Caco-2 (cell line): ENCODE measurements around the gene PLEKHA8. TPM values are rescaled to one million over a fixed set of nuclear protein-coding genes. Genes with fewer than 3 reads are reported as not detected.

Source experiments
- BruUV-seq: library from RNA; stranded (reverse); fragments of 400-500 nt; replicated peaks from 2 replicates; lab custom pipeline; 2021; lab: Mats Ljungman, UMichigan
- CTCF ChIA-PET: fragments of 300-600 bp; sonication (Branson Sonifier 250); formaldehyde crosslinking; loops from one replicate; lab custom pipeline; 2022; ENCODE audit warnings: antibody characterized with exemption; lab: Charles Lee
- POLR2A ChIA-PET: fragments of 300-600 bp; sonication (Branson Sonifier 250); formaldehyde crosslinking; loops from one replicate; lab custom pipeline; 2022; ENCODE audit warnings: antibody characterized with exemption; lab: Charles Lee
- DNase-seq, 2 experiments: peaks; one replicate each; pipeline versions ENCODE4 v3.0.0 to v3.0.0-alpha.2; 2020 to 2022
- H3K27me3 ChIP-seq: replicated peaks from 2 replicates; pipeline ENCODE4 v1.6.0; 2011; ENCODE audit warnings: low read length; ENCODE audit not compliant: control insufficient read depth, insufficient read depth
- H3K36me3 ChIP-seq: 2 replicates; pipeline ENCODE4 v1.5.1; 2011; ENCODE audit warnings: low read length; ENCODE audit not compliant: control insufficient read depth, insufficient read depth
- H3K4me1 ChIP-seq: fragments of 250-450 bp; sonication (Bioruptor Pico); 2 replicates; pipeline ENCODE4 v1.5.1; 2020; ENCODE audit warnings: mild to moderate bottlenecking
- H3K4me3 ChIP-seq: 2 replicates; pipeline ENCODE4 v1.5.1; 2011; ENCODE audit warnings: low read depth, mild to moderate bottlenecking, control low read depth, low read length
- H3K9me3 ChIP-seq: fragments of 250-450 bp; sonication (Bioruptor Pico); 2 replicates; pipeline ENCODE4 v1.5.1; 2020; ENCODE audit warnings: mild to moderate bottlenecking, moderate library complexity
- H3K27ac Mint-ChIP-seq: one replicate; pipeline ENCODE4 v1.8.0; 2022; ENCODE audit warnings: mixed read lengths; ENCODE audit not compliant: unreplicated experiment
- H3K27me3 Mint-ChIP-seq: one replicate; pipeline ENCODE4 v1.8.0; 2022; ENCODE audit warnings: mixed read lengths; ENCODE audit not compliant: insufficient read depth, unreplicated experiment
- H3K36me3 Mint-ChIP-seq: one replicate; pipeline ENCODE4 v1.8.0; 2022; ENCODE audit warnings: mild to moderate bottlenecking, mixed read lengths; ENCODE audit not compliant: insufficient read depth, unreplicated experiment
- H3K4me1 Mint-ChIP-seq: one replicate; pipeline ENCODE4 v1.8.0; 2022; ENCODE audit warnings: low read depth, mixed read lengths; ENCODE audit not compliant: unreplicated experiment
- H3K4me3 Mint-ChIP-seq: one replicate; pipeline ENCODE4 v1.8.0; 2022; ENCODE audit warnings: mild to moderate bottlenecking, moderate library complexity, mixed read lengths; ENCODE audit not compliant: unreplicated experiment
- H3K9me3 Mint-ChIP-seq: one replicate; pipeline ENCODE4 v1.8.0; 2022; ENCODE audit warnings: mixed read lengths; ENCODE audit not compliant: unreplicated experiment
- intact Hi-C: fragments of 100-400 bp; cut with micrococcal nuclease; formaldehyde crosslinking; loops from one replicate; pipeline ENCODE4 v1.10.0; 2022; ENCODE audit not compliant: unreplicated experiment
- total RNA-seq: library from RNA; stranded (reverse); gene quantifications from 2 replicates; pipeline ENCODE4 v1.2.3, GENCODE V29; 2022
- TF ChIP-seq, protein P1 (sequence below), 2 experiments: fragments of 200-600 bp in 1 of 2; IDR thresholded peaks; 1 replicate in 1 of 2; 2 replicates in 1 of 2; pipeline versions ENCODE4 v1.5.1 to v1.8.0; 2011 to 2022; ENCODE audit warnings: antibody characterized with exemption in 1 of 2, control low read depth in 1 of 2, inconsistent platforms in 1 of 2, low read depth in 1 of 2, low read length in 1 of 2, mild to moderate bottlenecking in 1 of 2, moderate library complexity in 1 of 2; ENCODE audit not compliant: insufficient read depth in 1 of 2, severe bottlenecking in 1 of 2, unreplicated experiment in 1 of 2

The PLEKHA8 gene
- total RNA-seq, 1 experiment from 2014 or later: 32.5 TPM

GRCh38 chr7:30005464-30005863 is 22.7 kb upstream of the PLEKHA8 start:
- BruUV-seq: no TSS peak
- no peaks in the 10 kb centered on the region for H3K36me3 Mint-ChIP-seq
- H3K36me3 ChIP-seq: no peaks in the 10 kb centered on the region
- POLR2A ChIA-PET: no interaction called here
- H3K9me3 ChIP-seq: no peaks in the 10 kb centered on the region
- no peak overlapping the region for H3K4me3 ChIP-seq
- no peak overlapping the region for H3K4me3 Mint-ChIP-seq
- H3K4me1 ChIP-seq: no peaks in the 10 kb centered on the region
- H3K9me3 Mint-ChIP-seq: no peaks in the 10 kb centered on the region
- no peaks in the 10 kb centered on the region for H3K27me3 Mint-ChIP-seq
- CTCF ChIA-PET: no interaction called here
- no peak overlapping the region for H3K27ac Mint-ChIP-seq
- no peaks in the 10 kb centered on the region for H3K4me1 Mint-ChIP-seq
- no peak for DNase-seq
- intact Hi-C loops: no loop called here
- TF ChIP-seq, protein P1, sequence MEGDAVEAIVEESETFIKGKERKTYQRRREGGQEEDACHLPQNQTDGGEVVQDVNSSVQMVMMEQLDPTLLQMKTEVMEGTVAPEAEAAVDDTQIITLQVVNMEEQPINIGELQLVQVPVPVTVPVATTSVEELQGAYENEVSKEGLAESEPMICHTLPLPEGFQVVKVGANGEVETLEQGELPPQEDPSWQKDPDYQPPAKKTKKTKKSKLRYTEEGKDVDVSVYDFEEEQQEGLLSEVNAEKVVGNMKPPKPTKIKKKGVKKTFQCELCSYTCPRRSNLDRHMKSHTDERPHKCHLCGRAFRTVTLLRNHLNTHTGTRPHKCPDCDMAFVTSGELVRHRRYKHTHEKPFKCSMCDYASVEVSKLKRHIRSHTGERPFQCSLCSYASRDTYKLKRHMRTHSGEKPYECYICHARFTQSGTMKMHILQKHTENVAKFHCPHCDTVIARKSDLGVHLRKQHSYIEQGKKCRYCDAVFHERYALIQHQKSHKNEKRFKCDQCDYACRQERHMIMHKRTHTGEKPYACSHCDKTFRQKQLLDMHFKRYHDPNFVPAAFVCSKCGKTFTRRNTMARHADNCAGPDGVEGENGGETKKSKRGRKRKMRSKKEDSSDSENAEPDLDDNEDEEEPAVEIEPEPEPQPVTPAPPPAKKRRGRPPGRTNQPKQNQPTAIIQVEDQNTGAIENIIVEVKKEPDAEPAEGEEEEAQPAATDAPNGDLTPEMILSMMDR (IDR thresholded peaks at IDR 0.05; ENCODE audit: insufficient read depth in 1 of 2, low read depth in 1 of 2, low read length in 1 of 2, severe bottlenecking in 1 of 2, unreplicated experiment in 1 of 2): no peak
- H3K27me3 ChIP-seq: no peaks in the 10 kb centered on the region

- no peak for DNase-seq
- H3K9me3 Mint-ChIP-seq: no peaks in the 10 kb centered on the region
- H3K36me3 Mint-ChIP-seq: no peaks in the 10 kb centered on the region
- Histone ChIP-seq H3K27me3 (no peaks in the 10 kb centered on the region), H3K36me3 (no peaks in the 10 kb centered on the region), H3K9me3 (no peaks in the 10 kb centered on the region), H3K4me1 (no peaks in the 10 kb centered on the region), H3K4me3 (no peak overlapping the region)
- BruUV-seq: no TSS peak
- TF ChIP-seq, protein P1 (IDR thresholded peaks at IDR 0.05; ENCODE audit: insufficient read depth in 1 of 2, low read depth in 1 of 2, low read length in 1 of 2, severe bottlenecking in 1 of 2, unreplicated experiment in 1 of 2): no peak
- no peaks in the 10 kb centered on the region for H3K27me3 Mint-ChIP-seq
- H3K27ac Mint-ChIP-seq: no peak overlapping the region
- CTCF ChIA-PET: no interaction called here
- H3K4me3 Mint-ChIP-seq: no peak overlapping the region
- intact Hi-C loops: no loop called here
- H3K4me1 Mint-ChIP-seq: no peaks in the 10 kb centered on the region
- POLR2A ChIA-PET: no interaction called here
Measured at GRCh38 chr7:30010021-30010420, 18.2 kb upstream of the PLEKHA8 start.

DNA sequence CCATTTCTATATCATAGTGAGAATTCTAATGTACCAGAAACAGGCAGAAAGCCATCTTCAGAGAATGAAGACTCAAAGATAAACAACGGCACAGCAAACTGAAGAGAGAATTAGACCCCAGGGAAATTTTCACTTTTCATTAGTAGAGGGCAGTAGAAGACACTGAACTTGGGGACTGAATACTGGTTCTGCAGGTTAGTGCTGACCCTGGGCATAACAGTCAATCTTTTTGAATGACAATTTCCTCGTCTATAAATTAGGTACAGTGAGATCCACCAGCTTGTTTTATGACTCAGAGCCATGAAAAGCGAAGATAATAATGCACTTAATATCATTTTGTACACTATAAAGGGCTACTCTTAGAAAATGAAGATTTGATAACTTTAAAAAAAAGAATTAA is 15.5 kb upstream of the PLEKHA8 start:
- H3K4me1 ChIP-seq: no peaks in the 10 kb centered on the region
- H3K36me3 ChIP-seq: no peaks in the 10 kb centered on the region
- no TSS peak for BruUV-seq
- TF ChIP-seq, protein P1 (IDR thresholded peaks at IDR 0.05; ENCODE audit: insufficient read depth in 1 of 2, low read depth in 1 of 2, low read length in 1 of 2, severe bottlenecking in 1 of 2, unreplicated experiment in 1 of 2): peak in 1 of 2 experiments; percentile 19
- Mint-ChIP-seq H3K27ac (no peak overlapping the region), H3K27me3 (no peaks in the 10 kb centered on the region), H3K9me3 (no peaks in the 10 kb centered on the region), H3K36me3 (no peaks in the 10 kb centered on the region), H3K4me3 (no peak overlapping the region), H3K4me1 (no peaks in the 10 kb centered on the region)
- DNase-seq: no peak
- ChIA-PET POLR2A (no interaction called here), CTCF (interaction anchor here (0.6 kb wide), 1 partner anchor 198 kb away, joined by 3 read pairs; no protein-coding TSS in a partner anchor)
- H3K4me3 ChIP-seq: no peak overlapping the region
- intact Hi-C loops: loop anchor here (1.0 kb wide), 1 partner anchor 50 kb away; no protein-coding TSS in a partner anchor
- no peaks in the 10 kb centered on the region for H3K9me3 ChIP-seq
- H3K27me3 ChIP-seq: no peaks in the 10 kb centered on the region
